Lung microvascular endothelial cell (primary cell): ENCODE data around the gene IKZF1. TPM values are rescaled to one million over a fixed set of nuclear protein-coding genes. Genes with fewer than 3 reads are reported as not detected.
A peak's percentile ranks its signal among the peaks of the same experiment; 100 is the strongest.

ENCODE experiments used
- DNase-seq, 2 donors: peaks; one replicate each; pipeline versions ENCODE4 v3.0.0 to v3.0.0-alpha.2; 2010; ENCODE audit warnings: low read depth in 2 of 2
- total RNA-seq: library from RNA; depleted of rRNA; stranded (reverse); fragments of >200 nt; gene quantifications from 2 replicates; pipeline ENCODE4 v1.2.1, GENCODE V29; 2014

The IKZF1 gene
- total RNA-seq, 1 donor from 2014 or later: under 0.01 TPM

DNA sequence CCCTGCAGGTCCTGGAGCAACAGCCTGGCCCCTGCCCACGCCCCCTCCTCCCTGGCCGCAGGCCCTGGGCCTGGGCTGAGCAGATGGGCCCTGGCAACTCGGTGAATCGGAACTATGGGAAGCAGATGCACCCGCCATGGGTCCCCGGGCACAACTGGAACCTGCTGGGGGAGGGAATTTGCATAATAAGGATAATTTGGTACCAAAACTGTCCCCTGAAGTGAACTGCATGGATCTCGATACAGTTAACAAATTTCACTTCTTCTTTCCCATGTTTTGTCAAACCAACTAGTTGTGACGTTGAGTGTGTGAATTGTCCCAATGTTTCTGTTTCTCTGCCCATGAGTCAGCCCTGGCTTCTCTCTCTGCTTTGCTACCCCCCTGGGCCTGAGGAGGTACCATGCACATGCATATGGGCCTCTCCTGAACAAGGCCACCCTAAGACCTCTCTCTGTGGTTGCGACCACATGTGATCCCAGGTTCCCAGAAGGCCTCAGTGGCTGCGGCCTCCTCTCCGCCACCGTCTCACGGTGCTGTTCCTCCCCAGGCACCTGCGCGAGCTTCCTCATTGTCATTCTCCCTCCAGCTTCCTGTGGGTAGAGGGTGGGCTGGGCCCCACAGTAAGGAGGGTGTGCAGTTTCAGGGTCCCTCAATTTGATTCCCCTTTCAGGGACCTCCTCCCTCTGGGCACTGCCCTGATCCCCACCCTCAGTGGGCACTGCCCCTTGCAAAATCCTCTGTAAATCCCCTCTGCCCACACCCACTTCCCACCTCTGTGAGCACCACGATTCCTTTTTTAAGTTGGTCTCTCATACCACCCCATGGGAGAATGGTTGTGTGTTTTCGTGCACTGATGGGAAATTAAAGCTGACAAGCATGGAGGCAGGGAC lies 105.6 kb downstream of the IKZF1 start:
- no peak for DNase-seq

GRCh38 chr7:50411332-50411731 lies 106.8 kb downstream of the IKZF1 start:
- DNase-seq: no peak

DNA sequence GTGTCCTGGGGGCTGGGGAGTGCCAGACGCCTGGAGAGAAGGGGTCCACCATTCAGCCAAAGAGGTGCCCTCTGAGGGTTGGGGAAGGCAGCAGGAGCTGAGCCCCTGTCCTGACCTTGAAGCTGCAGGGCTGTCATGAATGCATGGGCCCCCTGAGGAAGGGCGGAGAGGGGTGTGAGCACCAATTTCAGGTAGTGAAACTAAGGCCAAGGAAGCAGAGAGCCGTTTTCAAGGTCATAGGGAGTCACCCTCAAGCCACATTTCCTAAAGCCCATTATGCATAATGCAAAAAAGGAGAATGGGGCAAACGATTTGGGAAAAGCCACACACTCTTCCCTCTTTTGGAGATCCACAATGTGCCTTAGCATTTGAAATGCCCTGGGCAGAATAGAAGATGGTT lies 108.5 kb downstream of the IKZF1 start:
- no peak for DNase-seq

DNA sequence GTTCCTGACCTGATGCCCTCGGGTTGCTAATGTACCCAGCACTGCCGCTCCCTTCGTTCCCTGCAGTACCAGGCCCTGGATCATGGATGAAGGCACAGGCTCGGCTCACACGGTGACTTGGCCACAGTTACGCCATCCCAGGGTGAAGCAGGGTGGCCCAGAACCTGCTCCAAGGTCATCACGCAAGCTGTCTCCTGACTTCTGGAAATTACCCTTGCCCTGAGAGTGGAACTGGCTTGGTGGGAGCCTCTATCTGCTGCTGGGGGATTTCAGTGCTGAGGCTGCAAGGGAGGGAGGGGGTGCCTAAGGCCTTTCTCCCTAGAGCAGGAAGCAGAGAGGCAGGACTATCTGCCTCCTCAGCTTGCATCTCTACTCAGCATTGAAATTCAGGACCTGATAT lies 109.0 kb downstream of the IKZF1 start:
- DNase-seq: no peak

DNA sequence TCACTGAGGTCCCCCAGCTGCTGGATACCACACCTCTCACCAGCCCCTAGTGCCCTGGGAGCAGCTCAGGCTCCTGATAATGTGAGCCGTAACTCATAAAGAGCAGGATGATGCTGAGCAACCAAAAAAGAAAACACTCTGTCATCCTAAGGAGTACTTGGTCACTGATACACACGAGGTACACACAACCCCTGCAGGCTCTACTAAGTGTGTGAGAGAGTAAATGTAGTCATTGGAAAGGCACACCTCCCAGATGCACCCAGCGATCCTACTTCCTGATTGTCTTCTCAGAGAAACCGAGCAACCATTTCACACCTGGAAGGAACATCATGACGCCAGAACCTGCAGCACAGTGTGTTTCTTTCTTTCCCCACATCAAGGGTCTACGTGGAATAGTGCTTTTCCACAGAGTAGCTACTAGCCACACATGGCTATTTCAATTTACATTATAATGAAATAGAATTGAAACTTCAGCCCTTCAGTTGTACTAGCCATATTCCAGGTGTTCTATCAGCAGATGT lies 111.4 kb downstream of the IKZF1 start:
- no peak for DNase-seq

- no peak for DNase-seq
These were observed 112.1 kb downstream of the IKZF1 start for GRCh38 chr7:50416527-50417182.

DNA sequence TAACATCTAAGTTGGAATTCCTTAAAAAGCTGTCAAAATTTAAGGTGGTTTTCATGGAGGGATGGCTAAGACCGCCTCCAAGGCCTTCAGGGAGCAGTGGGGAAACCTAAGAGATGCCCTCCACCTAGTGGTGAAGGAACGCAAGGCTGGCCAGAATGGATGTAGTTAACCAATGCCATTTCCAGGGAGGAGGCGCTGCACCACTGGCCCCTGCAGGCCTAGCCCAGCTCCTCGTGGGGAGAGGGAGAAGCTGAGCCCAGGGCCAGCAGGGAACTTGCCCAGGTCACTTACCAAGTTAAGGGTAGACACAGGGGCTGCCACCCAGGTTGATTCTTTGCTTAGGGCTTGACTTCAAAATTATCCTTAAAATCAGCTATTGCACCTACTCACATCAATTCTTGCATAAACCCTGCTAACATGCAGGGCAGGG lies 113.6 kb downstream of the IKZF1 start:
- DNase-seq: peak; percentile 66 to 79

- DNase-seq: no peak
These were observed 114.2 kb downstream of the IKZF1 start for GRCh38 chr7:50418526-50419290.

- no peak for DNase-seq
These were observed 116.5 kb downstream of the IKZF1 start for GRCh38 chr7:50421043-50421442.

- DNase-seq: no peak
These were observed 118.3 kb downstream of the IKZF1 start for GRCh38 chr7:50422858-50423257.

DNA sequence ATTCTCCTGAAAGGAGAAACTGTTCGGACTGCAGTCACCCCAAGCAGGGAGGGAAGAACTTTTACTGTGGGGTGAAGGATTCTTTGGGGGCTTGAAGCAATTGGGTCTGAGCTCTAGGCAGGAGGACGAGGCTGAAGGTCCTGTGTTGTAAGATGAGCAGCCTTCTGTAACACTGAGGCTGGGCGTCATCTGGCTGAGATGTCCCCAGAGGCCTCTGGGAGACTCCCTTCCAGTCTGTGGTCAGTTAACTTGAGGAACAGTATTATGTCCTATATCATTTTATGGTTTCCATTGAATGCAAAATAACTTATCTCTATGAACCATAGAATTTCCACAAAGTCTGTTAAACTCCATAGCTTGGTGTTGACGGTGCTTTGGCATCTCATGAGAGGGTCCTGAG lies 119.3 kb downstream of the IKZF1 start:
- DNase-seq: no peak

GRCh38 chr7:50425318-50425717 lies 120.8 kb downstream of the IKZF1 start:
- no peak for DNase-seq

DNA sequence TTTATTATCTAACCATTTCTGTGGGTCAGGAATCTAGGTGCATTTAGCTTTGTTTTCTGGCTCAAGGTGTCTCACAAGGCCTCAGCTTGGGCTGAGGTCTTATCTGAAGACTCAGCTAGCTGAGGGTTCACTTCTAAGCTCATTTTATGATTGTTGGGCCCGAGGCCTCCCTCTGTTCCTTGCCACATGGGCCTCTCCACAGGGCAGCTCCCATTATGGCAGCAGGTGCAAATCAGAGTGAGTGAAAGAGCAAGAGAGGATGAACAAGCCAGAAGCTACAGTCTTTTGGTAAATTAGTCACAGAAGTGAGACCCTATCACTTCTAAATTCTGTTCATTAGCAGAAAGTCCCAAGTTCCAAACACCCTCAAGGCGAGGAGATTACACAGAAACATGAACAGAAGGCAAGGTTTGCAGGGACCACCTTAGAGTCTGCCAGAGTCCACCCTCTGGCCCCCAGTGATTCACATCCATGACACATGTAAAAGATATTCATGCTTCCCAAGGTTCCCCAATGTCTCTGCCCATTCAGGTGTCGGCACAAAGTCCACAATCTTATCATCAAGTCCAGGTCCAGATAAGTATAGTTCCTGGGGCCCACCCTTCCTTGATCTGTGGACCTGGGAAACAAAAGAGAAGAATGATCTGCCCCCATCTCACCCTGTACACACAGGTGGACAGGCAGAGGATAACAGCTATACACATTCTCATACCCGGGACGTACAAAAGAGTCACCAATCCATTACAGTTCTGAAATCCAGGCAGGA lies 121.9 kb downstream of the IKZF1 start:
- DNase-seq: no peak

DNA sequence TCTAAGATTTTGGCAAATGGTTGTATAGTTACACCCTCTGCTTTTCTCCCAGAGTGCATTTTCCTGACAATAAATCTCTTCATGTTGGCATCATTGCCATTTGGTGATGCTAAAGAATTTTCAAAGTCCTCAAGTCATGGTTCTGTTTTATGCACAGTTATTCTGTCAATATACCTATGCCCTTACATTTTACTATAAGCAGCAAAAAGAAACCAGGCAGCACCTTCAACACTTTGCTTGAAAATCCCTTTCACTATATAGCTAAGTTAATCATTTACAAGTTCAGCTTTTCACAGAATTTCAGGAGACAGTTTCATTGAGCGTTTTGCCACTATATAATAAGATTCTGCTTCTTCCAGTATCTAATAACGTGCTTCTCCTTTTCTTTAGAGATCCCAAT lies 123.0 kb downstream of the IKZF1 start:
- DNase-seq: no peak

DNA sequence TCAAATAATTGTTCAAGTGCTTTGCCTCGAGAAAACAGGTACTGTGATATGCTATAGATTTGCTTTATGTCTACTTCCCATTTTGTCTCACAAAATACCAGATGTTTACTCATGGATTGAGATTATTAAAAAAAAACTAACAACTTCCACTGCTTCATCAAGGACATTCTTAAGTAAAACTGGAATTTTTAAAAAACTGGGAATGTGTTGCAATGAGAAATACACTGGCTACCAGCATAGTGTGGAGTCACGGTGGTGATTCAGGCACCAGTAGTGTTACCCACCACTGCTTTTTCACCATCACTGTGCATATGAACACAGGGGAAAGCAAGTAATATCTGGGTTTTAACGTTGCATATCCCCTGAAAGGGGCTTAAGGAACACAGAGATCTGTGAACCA lies 124.4 kb downstream of the IKZF1 start:
- no peak for DNase-seq

DNA sequence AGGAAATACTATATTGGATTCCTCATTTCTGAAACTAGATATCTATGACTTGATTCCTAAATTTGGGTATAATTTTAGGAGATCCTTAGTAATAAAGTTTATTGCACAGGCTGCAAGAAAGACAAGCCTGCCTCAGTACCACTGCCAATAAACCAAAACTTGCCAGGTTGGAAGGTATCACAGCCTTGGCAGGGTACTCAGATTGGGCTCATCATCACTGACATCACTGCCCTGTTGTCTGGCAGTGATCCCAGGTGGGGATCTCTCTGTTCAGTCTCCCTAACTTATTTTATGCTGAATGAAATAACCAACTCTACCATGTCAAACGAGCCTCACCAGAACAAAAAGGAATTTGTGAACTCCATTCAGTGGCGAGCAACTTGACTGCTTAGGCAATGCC lies 126.8 kb downstream of the IKZF1 start:
- DNase-seq: no peak

GRCh38 chr7:50431722-50432305 lies 127.3 kb downstream of the IKZF1 start:
- no peak for DNase-seq

DNA sequence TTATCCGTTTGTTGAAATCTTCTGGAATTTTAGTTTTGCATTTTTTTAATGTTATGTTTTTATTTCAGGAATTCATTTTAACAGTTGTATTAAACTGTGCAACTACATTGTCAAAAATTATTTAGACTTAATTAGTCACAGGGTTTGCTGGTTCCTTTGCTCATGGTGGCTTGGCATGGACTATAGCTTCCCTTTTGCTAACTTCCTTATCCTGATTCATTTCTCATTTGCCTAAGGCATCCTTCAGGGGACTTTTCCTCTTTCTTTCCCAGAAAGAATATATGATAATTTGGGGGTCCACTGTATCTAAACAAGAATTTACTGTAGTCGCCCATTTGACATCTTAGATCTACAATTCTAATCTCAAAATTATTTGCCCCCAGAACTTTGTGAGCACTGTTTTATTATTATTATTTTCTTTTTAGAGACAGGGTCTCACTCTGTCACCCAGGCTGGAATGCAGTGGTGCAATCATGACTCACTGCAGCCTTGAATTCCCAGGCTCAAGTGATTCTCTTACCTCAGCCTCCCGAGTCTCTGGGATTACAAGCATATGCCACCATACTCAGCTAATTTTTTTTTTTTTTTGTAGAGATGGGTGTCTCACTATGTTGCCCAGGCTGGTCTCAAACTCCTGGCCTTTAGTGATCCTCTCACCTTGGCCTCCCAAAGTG lies 131.8 kb downstream of the IKZF1 start:
- peak in 1 of 2 donors; percentile 64 for DNase-seq

DNA sequence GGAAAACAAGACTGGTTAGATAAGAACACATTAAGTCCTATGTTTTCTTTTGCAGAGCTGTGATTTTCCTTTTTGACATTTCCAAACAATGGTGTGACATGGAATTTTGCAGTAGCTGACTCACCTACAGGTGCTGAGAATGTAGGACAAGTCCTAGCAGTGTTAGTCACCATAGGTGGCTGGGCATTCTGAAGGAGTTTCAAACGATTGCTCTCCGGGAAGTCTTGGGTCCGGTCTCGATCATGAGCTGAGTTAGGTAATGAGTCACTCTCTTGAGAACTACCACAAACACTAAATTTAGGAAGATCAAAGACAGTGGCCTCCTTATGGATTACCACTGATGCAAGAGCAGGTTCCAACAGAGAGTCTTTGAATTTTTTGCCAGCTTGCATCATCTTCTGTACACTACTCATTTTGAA lies 142.0 kb downstream of the IKZF1 start:
- peak; percentile 54 to 84 for DNase-seq

- no peak for DNase-seq
These were observed 144.3 kb downstream of the IKZF1 start for GRCh38 chr7:50448823-50449222.
